ENCODE results near the gene PCNX3.

- no peak for TF ChIP-seq EZH2 (IDR thresholded peaks at IDR 0.05; ENCODE audit: low read length, missing control alignments)
- TF ChIP-seq, protein P1, sequence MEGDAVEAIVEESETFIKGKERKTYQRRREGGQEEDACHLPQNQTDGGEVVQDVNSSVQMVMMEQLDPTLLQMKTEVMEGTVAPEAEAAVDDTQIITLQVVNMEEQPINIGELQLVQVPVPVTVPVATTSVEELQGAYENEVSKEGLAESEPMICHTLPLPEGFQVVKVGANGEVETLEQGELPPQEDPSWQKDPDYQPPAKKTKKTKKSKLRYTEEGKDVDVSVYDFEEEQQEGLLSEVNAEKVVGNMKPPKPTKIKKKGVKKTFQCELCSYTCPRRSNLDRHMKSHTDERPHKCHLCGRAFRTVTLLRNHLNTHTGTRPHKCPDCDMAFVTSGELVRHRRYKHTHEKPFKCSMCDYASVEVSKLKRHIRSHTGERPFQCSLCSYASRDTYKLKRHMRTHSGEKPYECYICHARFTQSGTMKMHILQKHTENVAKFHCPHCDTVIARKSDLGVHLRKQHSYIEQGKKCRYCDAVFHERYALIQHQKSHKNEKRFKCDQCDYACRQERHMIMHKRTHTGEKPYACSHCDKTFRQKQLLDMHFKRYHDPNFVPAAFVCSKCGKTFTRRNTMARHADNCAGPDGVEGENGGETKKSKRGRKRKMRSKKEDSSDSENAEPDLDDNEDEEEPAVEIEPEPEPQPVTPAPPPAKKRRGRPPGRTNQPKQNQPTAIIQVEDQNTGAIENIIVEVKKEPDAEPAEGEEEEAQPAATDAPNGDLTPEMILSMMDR (conservative IDR thresholded peaks at IDR 0.05 in 1 of 2, IDR thresholded peaks at IDR 0.05 in 1 of 2; ENCODE audit: low read depth in 1 of 2, low read length in 2 of 2) = no peak
Observed at GRCh38 chr11:65645710-65646109, 30.1 kb downstream of the PCNX3 start.
